Fibroblast of skin of left biceps (primary cell): Measurements from ENCODE around the gene MT4.
"Not testable (repeated sequence)": the region's sequence is repeated elsewhere in the genome, so short reads cannot be mapped to it uniquely, and the experiment has no call there.

Experiments used
- DNase-seq, 2 experiments: peaks; one replicate each; pipeline ENCODE4 v3.0.0-alpha.2; 2013; ENCODE audit warnings: low read depth in 2 of 2

Gene MT4

DNA sequence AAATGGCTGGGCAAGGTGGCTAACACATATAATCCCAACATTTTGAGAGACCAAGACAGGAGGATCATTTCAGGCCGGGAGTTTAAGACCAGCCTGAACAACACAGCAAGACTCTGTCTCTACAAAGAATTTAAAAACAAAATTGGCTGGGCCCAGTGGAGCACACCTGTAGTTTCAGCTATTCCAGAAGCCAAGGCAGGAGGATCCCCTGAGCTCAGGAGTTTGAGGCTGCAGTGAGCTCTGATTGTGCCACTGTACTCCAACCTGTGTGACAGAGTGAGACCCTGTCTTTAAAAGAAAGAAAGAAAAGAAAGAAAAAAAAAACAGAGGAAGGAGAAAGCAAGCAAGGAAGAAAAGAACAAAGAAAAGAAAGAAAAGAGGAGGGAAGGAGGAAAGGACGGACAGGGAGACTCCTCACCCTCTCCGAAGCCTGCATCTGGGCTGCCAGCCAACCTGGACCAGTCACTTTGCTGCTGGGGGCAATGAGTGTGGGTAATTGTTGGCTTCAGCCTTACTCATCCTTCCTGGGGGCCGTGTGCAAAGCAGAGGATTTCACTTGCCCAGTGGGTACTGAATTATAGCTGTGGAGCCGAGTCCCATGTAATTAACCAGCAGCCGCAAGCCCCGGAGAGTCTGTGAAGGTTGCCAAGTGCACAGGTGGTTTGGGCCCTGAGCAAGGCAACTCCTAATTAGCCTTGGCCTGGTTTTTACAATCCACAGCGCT is 6.7 kb upstream of the MT4 start:
- DNase-seq: peak; percentile 6 to 11

DNA sequence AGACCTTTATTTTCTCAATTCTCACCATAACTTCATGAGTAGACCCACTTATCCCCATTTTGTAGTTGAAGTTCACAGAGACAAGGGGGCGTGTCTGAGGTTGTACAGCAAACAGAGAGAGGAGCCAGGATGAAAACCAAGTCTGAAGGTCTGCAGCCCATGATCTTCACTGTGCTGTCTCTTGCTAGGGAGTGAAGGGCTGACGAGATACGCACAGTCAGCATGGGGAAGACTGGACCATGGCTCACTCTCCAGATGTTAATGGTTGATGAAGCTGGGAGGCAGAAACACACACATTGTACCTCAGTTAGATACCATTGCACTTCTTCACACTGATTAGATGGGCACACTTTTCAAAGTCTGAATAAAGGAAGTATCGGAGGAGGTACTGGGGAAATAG is 5.8 kb upstream of the MT4 start:
- DNase-seq: no peak

DNA sequence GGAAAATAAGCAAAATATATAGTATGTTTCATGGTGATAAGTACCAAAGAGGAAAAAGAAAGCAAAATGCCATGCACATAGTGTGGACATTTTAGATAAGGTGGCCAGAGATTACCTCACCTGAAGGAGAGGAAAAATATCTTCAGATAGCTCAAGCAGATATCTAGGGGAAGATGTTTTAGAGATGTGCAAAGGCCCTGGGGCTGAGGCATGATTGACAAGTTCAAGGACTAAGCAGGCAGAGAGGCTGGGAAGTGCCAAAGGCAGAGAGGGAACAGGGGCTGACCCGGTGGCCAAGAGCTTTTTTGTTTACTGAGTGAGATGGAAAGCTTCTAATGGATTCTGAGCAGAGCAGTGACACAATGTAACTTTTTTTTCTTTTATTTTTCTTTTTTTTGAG is 4.4 kb upstream of the MT4 start:
- DNase-seq: no peak

DNA sequence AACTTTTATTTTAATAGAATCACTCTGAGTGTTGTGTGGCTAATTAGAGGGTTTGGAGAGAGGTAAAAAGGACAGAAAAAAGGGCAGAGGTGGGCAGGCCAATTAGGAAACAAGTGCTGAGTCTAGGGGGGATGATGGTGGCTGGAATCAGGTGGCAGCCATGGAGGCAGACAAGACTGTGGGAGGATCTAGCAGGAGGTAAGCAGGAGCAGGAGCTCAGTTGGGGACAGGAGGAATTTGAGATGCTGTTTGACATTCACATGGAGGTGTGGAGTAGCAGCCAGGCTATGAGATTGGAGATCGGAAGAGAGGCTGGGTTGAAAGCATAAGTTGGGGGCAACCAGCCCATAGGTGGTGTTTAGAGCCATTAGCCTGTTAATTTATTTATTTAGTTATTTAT is 3.7 kb upstream of the MT4 start:
- DNase-seq: no peak

DNA sequence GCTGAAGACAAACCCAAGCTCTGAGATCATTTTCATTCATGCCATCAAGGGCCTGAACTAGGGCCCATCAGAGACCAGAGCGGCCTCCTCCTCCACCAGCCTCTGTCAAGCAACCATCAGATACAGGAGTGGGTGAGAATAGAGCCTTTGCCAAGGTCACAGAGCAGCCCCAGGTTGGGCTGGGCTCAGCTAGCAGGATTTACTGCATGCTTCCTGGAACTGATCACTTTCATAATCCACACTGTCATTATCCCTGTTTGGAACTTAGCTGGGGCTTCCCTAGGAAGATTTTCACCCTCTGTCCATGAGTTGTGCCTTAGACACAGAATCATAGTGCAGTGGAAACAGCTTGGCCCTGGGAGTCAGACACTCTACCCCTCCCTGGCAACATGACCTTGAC is 5.1 kb downstream of the MT4 start:
- DNase-seq: no peak

DNA sequence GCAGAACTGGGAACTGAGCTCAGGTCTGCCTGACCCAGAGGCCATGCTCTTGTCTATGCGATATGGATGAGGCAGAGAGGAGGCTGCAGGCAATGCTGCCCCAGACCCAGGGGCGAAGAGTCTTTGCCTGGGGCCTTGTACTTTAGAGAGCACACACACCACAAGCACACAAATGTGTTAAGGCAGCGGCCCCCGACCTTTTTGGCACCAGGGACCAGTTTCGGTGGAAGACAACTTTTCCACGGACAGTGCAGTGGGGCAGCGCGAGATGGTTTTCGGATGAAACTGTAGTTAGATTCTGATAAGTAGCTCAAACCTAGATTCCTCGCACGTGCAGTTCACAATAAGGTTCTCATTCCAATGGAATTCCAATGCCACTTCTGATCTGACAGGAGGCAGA is 6.7 kb downstream of the MT4 start:
- DNase-seq: no peak

DNA sequence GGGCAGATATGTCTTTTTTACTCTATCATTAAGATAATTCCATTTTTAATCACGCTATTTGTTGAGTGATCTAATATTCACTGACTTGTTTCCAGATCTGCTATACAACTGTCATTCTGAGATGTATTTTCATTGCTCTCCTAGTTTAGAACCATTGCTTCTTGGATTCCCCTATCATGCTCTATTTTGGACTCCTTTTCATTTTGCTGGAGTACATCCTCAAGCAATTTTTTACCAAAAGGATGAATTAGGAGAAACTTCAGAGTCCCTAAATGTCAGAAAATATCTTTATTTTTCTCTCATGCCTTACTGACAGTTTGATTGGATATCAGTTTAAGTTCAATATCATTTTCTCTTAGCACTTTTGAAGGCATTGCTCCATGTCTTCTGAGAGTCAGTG is 9.8 kb downstream of the MT4 start:
- DNase-seq: no peak

DNA sequence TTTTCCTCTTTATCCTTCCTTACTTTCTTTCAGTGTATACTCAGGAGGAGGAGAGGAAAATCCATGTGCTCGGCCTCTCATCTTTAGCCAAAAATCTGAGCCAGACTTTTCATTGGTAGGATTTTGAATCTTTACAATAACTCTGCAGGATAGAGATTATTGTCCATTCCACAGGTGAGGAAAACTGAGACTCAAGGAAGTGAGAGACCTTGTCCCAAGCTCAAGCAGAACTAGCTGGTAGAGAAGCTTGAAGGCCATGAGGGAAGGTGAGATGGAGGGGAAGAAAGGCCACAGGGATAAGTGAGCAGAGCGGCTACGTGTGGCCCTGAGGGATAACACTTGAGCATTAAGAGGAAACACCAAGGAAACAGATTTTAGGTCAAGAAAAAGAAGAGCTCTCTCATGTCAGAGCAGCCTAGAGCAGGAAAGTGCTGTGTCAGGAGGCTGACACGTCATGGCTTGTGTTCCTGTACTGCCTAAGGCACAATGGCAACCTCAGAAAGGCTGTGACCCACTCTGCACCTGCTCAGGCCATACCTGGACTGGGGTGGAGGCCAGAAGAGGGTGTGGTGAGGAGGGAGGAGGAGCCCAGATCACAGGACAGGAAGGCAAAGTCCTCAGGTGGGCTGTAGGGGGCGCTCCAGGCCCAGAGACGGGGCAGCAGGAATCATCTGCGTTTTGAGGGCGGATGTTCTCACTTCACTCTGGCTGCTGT is 11.9 kb downstream of the MT4 start:
- peak in 1 of 2 experiments; percentile 4 for DNase-seq

DNA sequence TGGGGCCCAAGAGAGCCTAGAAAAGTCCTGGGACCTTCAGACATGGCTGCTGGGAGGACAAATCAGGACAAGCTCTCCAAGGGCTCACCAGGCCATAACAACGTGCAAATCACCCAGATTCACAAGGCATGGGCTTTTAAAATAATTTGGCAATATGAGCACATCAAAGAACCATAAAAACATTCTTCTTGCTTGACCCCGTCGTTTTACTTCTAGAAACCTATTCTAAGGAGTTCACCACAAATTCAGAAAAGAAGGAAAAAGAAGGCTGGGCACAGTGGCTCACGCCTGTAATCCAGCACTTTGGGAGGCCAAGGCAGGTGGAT is 12.4 kb downstream of the MT4 start:
- no peak for DNase-seq

DNA sequence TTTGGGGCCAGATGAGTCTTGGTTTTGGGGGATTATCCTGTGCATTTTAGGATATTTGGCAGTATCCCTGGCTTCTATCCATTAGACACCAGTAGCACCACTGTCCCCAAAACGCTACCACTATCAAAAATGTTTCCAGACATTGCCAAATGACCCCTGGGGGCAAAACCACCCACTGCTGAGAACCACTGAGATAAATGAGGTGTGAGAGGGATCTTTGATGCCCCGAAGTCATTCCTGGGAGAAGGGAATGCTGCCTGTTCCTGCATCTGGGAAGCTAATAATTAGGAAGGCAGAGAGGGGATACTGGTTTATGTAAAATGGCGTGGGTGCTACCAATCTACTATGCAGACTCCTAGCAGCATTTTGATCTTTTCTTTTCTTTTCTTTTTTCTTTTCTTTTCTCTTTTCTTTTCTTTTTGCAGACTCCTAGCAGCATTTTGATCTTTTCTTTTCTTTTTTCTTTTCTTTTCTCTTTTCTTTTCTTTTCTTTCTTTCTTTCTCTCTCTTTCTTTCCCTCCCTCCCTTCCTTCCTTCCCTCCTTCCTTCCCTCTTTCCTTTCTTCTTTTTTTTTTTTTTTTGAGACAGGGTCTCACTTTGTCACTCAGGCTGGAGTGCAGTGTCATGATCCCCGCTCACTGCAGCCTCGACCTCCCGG is 15.6 kb downstream of the MT4 start:
- no peak for DNase-seq

DNA sequence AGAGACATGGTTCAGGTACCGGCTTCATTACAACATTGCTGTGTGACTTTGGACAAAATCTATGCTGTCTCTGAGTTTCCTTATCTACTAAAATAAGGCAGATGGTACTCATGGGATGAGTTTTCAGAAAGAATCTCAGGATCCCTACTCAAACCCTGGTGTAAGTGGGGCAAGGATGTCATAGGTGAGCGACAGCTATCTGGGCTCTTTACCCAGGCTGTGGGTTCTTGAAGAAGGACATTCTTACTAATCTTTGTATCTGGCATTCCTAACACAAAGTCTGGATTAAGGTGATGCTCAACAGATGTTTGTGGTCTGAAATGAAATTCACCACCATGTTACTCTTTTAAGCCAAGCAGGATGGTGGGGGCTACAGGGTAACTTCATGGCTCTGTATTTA is 18.0 kb downstream of the MT4 start:
- DNase-seq: not testable (repeated sequence)

DNA sequence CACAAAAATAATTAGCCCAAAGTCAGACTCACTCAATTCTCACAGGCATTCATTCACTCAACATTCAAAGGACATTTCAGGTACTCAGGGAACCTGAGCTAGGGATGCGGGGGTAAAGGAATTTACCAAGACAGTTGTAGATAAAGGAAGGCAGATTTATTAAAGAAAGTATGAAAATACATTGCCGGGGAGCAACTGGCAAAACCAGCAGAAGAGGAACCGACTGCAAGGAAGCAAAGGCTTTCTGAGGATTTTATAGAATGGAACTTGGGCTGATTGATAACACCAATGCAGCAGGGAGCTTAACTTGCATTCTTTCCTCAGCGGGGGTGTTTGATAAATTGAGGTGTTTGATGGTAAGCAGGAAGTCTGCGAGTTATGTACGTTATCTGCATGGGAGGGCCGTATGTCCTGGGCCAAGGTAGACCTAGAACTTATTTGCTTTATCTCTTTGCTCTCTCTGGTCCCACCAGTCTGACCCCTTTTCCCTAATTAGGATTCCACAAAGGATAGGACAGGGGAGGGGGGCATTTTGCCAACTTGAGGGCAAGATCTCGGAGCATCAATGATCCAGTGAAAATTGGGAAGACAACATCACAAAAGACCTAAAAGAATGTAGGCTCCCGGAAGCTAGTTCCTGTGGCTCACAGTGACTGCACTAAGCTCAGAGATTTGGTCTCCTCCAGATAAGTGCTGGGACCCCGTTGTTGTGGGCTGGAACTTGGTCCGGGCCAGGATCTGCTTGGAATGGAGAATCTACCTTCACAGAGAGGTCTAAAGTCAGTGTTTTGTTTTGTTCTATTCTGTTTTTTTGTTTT is 18.7 kb downstream of the MT4 start:
- DNase-seq: no peak

DNA sequence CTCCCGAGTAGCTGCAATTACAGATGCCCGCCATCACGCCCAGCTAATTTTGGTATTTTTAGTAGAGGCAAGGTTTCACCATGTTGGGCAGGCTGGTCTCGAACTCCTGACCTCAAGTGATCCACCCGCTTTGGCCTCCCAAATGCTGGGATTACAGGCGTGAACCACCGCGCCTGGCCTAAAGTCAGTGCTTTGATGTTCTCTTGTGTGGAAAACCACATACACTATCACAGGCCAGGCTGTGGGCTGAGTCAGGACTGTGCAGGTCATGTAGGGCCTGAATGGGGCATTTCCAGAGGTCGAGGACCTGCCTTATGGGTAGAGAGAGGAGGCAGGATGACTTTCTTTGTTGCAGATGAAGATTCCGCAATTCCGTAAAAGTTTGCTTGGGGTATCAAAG is 19.4 kb downstream of the MT4 start:
- no peak for DNase-seq

DNA sequence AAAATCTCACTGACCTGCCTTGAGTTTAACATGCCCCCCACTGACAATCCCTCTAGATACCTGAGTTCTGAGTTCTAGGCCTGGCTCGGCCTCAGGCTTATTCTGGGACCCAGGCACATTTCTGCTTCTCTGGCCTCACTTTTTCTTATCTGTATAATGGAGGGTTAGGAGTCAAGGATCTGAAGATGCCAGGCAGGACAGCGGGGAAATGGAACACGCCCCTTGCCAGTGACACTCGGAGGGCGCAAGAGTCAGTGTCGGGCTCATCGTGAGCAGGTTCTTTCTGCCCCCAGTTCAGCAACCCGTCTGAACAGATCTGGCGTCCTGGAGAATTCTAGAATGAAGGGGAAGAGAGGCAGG is 23.9 kb downstream of the MT4 start:
- no peak for DNase-seq

DNA sequence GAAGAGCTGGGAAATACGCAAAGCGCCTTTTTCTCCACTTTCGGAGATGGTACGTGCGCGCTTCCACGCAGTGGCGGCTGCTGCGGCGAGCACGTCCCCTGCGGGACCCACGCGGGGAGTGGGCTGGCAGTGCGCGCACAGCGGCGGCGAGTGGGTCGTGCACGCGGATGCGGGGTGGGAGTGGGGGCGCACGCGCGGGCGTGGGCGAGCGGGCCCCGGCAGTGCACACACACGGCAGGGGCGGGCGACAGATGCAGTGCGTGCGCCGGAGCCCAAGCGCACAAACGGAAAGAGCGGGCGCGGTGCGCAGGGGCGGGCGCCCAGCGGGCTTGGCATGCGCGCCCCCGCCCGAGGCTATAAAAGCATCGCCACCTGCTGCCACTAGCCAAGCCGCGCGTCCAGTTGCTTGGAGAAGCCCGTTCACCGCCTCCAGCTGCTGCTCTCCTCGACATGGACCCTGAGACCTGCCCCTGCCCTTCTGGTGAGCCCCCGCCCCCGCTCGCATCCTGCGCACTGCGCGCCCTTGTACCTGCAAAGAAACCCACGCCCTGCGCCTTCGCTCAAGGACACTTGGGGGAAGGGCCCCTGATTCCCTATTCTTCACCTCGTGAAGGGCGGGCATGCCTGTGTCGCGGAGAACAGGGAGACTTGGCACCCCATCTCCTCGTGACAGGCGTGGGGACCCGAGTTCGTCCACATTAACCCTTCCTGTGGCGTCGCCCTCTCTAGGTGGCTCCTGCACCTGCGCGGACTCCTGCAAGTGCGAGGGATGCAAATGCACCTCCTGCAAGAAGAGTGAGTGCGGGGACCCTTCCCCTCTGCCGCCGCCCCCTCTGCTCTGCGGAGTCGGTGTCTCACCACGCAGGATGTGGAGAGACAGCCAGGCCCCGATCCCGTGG is 24.5 kb downstream of the MT4 start, which contains the start of gene MT3:
Gene MT3, plus strand, starts transcription at position 388 of the 899 bp plus-strand sequence. Its CDS starts 63 bp downstream, at position 451.
- DNase-seq: no peak

DNA sequence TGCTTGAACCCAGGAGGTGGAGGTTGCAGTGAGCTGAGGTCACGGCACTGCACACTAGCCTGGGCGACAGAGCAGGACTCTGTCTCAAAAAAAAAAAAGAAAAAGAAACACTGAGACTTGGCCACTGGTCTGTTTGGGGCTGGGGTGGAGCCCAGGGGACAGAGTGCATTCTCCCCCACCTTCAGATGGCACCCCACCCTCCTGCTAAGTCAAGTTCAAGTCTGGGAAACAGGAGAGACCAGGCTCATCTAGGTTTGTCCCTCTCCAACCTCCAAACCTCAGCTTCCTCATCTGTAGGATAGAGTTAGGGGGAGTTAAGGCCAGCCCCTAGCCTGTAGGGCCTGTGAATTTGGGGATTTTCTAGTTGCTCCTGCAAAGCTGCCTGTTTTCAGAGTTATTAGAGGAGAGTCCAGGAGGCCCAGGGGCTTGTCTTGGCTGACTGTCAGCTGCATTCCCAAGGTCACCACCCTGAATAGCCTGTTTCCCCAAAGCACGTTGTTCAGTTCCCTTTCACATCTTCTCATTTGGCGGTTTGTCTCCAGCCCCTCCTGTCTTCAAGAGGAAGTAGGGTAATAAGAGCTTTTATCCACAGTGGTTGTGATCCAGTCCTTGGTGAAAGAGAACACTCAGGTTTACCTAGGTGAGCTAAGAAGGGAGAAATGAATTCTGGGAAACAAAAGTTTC is 26.6 kb downstream of the MT4 start:
- DNase-seq: no peak

DNA sequence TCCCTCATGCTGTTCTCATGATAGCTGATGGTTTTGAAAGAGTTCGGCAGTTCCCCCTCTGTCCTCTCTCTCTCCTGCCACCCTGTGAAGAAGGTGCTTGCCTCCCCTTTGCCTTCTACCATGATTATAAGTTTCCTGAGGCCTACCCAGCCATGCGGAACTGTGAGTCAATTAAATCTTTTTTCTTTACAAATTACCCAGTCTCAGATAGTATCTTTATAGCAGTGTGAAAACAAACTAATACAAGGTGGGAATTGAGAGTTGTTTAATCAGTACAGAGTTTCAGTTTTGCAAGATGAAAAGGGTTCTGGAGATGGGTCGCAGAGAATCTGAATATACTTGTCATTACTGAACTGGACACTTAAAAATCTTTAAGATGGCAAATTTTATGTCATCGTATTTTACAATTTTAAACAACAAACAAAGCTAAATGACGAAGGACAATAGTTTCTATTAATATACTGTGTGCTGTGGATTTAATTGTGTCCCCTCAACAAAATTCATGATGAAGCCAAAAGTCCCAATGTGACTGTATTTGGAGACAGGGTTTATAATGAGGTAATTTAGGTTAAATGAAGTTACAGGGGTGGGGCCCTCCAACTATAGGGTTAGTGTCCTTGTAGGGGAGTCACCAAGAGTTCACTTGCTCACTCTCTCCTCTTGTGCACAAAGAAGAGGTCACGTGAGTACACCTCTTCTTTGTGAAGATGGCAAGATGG is 28.9 kb downstream of the MT4 start:
- DNase-seq: no peak

DNA sequence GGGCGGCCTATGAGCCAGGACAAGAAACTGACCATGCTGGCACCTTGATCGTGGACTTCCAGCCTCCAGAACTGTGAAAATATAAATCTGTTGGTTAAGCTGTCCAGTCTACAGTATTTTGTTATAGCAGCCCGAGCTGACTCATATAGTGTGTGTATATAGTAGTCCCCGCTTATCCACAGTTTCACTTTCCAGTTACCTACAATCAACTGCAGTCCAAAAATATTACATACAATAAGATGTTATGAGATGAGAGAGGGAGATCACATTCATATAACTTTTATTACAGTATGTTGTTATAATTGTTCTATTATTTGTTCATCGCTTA is 29.4 kb downstream of the MT4 start:
- no peak for DNase-seq

DNA sequence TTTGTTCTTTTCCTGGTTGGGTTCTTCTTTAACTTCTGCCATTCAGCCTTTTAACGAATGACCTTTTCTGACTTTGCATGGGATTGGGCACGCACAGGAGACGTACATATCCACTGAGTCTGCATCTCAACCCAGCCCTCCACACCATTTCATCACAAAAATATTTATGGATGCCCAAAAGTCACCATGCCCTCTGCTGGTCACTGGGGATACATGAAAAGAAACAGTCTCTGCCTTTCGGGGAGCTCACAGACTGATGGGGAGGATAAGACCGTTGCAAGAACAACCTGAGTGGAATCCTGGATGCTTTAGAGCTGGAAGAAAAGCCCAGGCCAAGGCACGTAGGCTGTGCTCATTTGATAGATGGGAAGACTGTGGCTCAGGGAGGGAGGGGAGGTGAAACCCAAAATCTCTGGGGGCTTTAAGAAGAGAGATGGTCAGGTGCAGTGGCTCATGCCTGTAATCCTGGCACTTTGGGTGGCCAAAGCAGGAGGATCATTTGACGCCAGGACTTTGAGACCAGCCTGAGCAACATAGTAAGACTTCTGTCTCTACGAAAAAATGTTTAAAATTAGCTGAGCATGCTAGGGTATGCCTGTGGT is 35.6 kb downstream of the MT4 start:
- no peak for DNase-seq

DNA sequence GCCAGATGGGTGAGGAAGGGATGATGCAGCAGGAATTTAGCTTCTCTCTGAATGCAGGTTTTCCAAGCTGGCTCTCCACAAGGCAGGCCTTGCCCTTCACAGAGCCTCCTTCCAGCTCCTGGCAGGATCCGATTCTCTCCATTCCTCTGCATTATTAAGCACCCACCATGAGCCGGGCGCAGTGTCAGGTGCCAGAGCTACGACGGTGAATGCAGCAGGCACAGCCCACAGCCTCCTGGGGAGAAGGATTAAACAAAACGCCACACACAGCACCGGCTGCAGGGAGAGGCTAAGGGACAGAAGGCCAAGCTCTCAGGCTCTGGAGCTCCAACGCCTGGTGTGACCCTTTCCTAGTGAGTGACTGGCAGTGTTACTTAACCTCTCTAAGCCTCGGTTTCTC is 36.5 kb downstream of the MT4 start:
- no peak for DNase-seq
